ENCODE measurements around the gene LRBA.

LRBA gene

DNA sequence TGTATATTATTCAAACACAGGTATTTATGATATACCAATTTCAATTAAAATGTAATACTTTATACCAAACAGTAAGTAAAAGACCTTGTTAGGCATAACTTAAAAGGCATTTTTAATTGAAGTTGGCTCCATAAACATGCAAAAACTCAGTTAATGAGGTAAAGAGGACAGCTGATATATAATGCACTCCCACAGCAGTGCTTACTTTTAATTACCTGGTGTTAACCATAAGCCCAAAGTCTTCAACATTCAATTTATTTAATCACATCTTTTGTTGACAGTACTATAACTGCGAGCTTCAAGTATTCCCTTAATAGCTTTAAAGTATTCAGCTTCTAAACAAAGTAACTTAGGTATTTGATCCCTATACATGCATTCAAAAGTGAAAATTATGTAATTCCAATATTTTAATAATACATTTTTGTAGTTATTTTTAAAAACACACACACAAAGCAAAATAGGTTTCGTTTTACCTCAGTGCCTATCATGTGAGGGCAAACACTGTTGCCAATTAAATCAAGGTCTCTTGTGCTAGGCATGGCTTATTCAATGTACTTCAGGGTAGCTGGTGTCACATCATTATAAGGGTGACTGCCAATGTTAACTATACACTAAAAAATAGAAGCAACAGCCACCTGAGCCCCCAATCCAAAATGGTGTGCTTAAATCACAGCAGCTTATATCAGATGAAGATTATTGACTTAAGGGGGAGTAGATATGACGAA, 197.1 kb downstream of the LRBA start:
- DNase-seq (ENCODE audit: insufficient read length, low spot score) (no peak), FAIRE-seq (no peak)

GRCh38 chr4:150817017-150817416, 198.1 kb downstream of the LRBA start:
- no peak for DNase-seq (ENCODE audit: insufficient read length, low spot score)
- FAIRE-seq, result no peak

- FAIRE-seq (no peak), DNase-seq (ENCODE audit: insufficient read length, low spot score) (no peak)
Observed at GRCh38 chr4:150816491-150816890, 198.6 kb downstream of the LRBA start.

- DNase-seq (ENCODE audit: insufficient read length, low spot score), result no peak
- FAIRE-seq, result no peak
Observed at GRCh38 chr4:150814873-150815272, 200.2 kb downstream of the LRBA start.

DNA sequence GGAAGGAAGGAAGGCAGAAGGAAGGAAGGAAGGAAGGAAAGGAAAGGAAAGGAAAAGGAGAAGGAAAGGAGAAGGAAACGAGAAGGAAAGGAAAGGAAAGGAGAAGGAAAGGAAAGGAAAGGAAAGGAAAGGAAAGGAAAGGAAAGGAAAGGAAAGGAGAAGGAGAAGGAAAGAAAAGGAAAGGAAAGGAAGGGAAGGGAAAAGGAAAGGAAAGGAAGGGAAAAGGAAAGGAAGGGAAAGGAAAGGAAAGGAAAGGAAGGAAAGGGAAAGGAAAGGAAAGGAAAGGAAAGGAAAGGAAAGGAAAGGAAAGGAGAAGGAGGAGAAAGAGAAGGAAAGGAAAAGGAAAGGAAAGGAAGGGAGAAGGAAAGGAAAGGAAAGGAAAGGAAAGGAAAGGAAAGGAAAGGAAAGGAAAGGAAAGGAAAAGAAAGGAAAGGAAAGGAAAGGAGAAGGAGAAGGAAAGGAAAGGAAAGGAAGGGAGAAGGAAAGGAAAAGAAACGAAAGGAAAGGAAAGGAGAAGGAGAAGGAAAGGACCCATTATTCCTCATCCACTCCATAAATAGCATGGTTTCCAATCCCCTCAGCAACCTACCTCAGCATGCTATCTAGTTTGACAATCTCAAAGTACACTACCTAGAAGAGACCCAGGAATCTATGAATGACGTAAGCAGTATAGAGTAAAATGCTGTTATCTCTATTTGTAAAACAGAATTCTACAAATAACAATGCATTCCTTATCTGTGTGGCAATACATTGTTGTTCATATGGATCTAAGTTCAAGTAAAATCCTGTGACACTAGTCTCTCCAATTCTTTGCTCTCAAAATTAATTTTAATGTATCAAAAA, 209.7 kb downstream of the LRBA start:
- DNase-seq (ENCODE audit: insufficient read length, low spot score), result no peak
- no peak for FAIRE-seq

- no peak for FAIRE-seq
- DNase-seq (ENCODE audit: insufficient read length, low spot score), result no peak
Observed at GRCh38 chr4:150801833-150802232, 213.3 kb downstream of the LRBA start.

- DNase-seq (ENCODE audit: insufficient read length, low spot score), result no peak
- no peak for FAIRE-seq
Observed at GRCh38 chr4:150799207-150799606, 215.9 kb downstream of the LRBA start.

DNA sequence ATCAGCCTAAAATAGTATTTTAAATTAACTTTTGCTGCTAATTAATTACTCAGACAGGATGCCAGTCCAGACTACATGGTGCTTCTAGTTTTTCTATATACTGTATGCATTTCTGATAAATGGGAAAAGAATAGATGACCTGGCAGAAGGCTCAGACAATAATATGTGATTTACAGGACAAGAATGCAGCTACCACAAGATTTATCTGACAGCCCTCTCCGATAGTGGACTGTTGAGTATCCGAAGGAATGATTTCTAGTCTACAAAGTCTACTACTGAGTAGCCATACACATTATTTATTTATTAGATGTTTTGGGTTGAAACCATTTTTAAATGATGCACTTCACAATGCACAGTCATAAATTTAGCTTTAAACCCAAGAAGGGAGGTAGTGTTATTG, 220.4 kb downstream of the LRBA start:
- FAIRE-seq (no peak), DNase-seq (ENCODE audit: insufficient read length, low spot score) (no peak)

GRCh38 chr4:150789864-150790263, 225.2 kb downstream of the LRBA start:
- FAIRE-seq (no peak), DNase-seq (ENCODE audit: insufficient read length, low spot score) (no peak)

GRCh38 chr4:150784939-150785338, 230.1 kb downstream of the LRBA start:
- DNase-seq (ENCODE audit: insufficient read length, low spot score) (no peak), FAIRE-seq (no peak)

DNA sequence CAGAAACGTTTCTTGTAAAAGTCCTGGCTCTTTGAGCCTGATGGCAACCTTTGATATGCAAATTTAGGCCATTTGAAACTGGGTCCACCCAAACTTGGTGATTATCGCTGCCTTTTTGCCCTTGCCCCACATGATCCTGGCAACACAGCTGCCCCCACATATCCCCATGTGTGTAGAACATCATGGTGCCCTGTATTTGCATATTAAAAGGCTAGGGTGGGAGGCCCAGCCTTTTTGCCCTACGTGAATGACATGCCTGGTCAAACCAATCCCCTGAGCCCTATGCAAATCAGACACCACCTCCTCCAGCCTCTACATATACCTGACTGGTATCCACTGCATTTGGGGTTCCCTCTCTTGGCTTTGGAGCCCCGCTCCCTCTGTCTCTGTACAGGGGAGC, 230.8 kb downstream of the LRBA start:
- DNase-seq (ENCODE audit: insufficient read length, low spot score), result no peak
- no peak for FAIRE-seq

DNA sequence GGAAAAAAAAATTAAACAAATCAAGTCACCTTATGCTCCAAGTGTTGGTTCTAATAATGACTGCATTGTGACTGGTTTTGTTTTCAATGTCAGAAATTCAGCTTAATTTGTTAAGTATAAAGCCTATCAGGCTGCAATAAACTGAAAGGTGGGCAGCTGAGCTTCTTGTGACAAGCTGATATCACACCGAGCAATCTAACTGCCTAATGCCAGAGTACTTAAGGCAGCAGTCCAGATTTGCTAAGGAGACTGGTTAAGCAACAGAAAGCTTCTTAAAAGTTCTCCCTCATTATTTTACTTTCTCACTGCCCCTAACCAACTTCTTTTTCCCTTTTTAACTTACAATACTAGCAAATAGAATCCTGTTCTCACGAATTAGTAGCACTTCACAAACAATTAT, 232.2 kb downstream of the LRBA start:
- peak; percentile 57 for FAIRE-seq
- DNase-seq (ENCODE audit: insufficient read length, low spot score), result no peak

DNA sequence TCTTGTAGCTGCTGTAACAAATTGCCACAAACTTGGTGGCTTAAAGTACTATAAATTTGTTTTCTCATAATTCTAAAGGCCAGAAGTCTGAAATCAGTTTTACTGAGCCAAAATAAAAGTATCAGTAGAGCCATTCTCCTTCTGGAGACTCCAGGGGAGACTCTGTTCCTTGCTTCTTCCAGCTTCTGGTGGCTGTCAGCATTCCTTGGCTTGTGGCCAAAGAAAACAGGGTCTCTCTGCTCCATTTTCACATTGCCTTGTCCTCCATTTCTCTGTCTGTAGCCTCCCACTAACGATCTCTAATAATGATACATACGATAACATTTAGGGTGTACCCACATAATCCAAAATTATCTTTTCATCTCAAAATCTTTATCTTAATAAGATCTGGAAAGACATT, 232.8 kb downstream of the LRBA start:
- FAIRE-seq (no peak), DNase-seq (ENCODE audit: insufficient read length, low spot score) (no peak)

DNA sequence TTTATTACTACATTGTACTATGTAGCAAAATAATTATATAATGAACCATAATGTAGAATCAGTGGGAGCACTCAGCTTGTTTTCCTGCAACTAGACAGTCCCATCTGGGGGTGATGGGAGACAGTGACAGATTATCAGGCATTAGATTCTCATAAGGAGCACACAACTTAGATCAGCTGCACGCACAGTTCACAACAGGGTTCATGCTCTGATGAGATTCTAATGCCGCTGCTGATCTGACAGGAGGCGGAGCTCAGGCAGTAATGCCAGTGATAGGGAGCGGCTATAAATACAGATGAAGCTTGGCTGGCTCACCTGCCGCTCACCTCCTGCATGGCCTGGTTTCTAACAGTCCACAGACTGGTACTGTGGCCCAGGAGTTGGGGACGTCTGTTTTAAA, 233.9 kb downstream of the LRBA start:
- no peak for DNase-seq (ENCODE audit: insufficient read length, low spot score)
- no peak for FAIRE-seq

GRCh38 chr4:150779707-150780106, 235.4 kb downstream of the LRBA start:
- FAIRE-seq (no peak), DNase-seq (ENCODE audit: insufficient read length, low spot score) (no peak)

GRCh38 chr4:150773729-150774449, 241.2 kb downstream of the LRBA start:
- DNase-seq (ENCODE audit: insufficient read length, low spot score), result no peak
- FAIRE-seq, result no peak

DNA sequence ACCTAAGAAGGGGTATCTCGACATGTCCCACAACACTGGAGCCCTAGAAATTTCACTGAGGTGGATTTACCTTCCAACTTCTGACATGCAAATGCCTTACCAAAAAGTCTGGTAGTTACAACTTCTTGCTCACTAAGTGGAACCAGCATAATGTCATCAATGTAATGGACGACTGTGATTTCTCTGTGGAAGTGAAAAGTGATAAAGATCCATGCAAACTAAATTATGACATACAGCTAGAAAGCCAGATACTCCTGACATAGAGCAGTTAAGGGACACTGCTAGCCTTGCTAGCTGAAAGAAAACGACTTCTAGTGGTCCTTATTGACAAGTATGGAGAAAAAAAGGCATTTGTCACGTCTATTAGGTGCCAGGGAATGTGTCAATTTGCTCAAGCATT, 242.1 kb downstream of the LRBA start:
- DNase-seq (ENCODE audit: insufficient read length, low spot score) (no peak), FAIRE-seq (no peak)

DNA sequence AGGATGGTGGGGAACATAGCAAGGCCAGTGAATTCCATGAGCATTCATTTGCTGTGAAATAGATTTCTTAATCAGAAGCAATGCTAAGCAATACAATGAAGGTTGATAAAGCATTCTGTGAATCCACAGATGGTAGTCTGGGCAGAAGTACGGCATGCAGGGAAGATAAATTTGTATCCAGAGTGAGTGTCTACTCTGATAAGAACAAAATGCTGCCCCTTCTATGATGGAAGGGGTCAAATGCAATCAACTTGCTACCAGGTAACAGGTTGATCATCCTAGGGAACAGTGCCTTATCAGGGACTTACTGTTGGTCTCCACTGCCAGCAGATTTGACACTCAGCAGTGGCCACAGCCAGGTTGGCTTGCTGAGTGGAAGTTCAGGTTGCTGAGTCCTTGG, 243.7 kb downstream of the LRBA start:
- no peak for DNase-seq (ENCODE audit: insufficient read length, low spot score)
- peak; percentile 23 for FAIRE-seq

GRCh38 chr4:150769845-150770244, 245.2 kb downstream of the LRBA start:
- no peak for DNase-seq (ENCODE audit: insufficient read length, low spot score)
- FAIRE-seq, result no peak

DNA sequence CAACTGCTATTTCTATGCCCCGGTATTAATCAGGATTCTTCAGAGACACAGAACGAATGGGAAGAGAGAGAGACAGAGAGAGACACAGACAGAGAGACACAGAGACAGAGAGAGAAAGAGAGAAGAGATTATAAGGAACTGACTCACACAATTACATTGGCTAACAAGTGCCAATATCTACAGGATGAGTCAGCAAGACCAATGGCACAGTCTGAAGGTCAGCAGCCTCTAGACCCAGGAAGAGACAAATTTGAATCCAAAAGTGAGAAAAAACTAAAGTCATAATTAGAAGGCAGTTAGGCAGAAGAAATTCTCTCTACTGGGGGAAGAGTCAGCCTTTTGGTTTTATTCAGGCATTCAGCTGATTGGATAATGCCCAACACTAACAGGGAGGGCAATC, 245.8 kb downstream of the LRBA start:
- DNase-seq (ENCODE audit: insufficient read length, low spot score) (no peak), FAIRE-seq (no peak)

DNA sequence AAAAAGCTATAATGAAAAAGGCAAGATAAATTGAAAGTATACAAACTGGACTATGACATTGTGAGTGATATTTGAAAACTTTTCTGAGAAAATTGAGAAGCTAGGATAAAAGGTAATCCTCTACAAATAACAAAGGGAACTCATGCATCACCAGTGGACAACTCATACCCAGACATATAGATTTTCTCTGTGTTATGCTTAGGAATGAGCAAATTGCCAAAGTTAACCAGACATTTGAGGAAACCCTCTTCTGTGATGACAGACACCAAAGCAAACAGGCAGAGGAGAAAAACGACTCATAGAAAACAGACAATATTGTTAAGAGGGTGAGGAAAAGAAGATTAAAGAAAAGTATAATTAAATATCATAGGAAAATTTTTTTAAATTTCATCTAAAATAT, 246.6 kb downstream of the LRBA start:
- no peak for FAIRE-seq
- no peak for DNase-seq (ENCODE audit: insufficient read length, low spot score)

DNA sequence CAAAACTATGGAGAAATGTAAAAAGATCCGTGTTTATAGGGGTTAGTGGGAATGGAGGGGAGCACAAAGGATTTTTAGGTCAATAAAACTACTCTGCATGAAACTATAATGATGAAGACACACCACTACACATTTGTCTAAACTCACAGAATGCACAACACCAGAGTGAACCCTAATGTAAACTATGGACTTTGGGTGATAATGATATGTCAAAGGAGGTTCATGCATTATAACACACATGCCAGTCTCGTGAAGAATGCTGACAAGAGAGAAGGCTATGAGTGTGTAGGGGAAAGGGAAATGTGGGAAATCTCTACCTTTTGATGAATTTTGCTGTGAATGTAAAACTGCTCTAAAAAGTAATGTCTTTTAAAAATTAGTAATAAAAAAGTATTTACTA, 249.9 kb downstream of the LRBA start:
- no peak for DNase-seq (ENCODE audit: insufficient read length, low spot score)
- FAIRE-seq, result no peak
